ENCODE data around the gene PDILT.

Gene PDILT

DNA sequence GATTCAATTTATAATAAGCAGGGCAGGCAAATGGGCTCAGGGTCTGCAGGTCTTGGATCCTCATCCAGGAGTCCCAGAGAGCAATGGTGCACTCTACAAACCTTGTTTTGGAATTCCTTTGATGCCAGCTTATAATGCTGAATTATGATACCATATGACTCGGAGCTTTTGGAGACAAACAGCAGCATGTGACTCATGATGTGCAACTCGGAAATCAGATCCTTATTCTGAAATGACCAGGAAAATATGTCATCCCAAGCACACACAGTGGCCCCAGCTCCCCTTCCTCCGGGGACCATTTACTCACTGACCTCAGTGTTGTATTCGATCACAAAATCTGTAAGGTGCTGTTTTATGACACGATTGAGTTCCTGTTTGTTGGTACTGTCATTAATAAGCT, 31.8 kb downstream of the PDILT start:
- TF ChIP-seq, protein P1, sequence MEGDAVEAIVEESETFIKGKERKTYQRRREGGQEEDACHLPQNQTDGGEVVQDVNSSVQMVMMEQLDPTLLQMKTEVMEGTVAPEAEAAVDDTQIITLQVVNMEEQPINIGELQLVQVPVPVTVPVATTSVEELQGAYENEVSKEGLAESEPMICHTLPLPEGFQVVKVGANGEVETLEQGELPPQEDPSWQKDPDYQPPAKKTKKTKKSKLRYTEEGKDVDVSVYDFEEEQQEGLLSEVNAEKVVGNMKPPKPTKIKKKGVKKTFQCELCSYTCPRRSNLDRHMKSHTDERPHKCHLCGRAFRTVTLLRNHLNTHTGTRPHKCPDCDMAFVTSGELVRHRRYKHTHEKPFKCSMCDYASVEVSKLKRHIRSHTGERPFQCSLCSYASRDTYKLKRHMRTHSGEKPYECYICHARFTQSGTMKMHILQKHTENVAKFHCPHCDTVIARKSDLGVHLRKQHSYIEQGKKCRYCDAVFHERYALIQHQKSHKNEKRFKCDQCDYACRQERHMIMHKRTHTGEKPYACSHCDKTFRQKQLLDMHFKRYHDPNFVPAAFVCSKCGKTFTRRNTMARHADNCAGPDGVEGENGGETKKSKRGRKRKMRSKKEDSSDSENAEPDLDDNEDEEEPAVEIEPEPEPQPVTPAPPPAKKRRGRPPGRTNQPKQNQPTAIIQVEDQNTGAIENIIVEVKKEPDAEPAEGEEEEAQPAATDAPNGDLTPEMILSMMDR (IDR thresholded peaks at IDR 0.05; ENCODE audit: control extremely low read depth, extremely low read depth, low read depth, missing control alignments), result no peak
- no peak for DNase-seq (ENCODE audit: extremely low spot score)
- CTCF ChIA-PET, result interaction anchor here (1.9 to 7.0 kb wide), 2 partner anchors 12 to 465 kb away, joined by 5 to 56 read pairs; no protein-coding TSS in a partner anchor
- POLR2A ChIA-PET, result no interaction called here

DNA sequence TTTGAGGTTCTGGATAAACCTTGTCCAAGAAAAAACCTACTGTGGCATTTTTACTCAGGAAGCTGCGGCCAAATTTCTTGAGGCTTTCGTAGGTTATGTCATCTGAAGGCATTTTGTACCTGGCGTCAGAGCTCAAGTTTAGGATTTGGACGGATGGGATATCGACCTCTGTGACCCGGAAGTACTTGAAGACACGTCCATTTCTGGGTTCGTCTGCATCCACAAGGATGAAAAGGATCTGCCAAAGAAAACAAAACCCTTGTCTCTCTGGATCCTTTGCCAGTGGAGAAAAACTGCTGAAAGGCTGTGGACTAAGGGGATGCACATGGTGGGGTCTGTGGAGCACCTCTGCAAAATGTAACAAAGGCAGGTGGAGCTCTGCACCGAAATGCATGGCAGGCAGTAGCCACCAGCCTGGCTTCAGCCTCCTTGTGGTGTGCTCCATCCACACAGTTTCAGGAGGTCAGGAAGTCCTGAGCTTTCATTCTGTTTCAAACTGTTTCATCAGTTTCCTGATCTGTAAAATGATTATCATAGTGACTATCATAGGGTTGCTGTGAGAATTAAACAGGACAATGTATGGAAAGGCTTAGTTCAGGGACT, 35.0 kb downstream of the PDILT start:
- DNase-seq (ENCODE audit: extremely low spot score), result no peak
- CTCF ChIA-PET, result interaction anchor here (1.8 kb wide), 1 partner anchor 15 kb away, joined by 12 read pairs; no protein-coding TSS in a partner anchor
- POLR2A ChIA-PET, result no interaction called here
- TF ChIP-seq, protein P1 (IDR thresholded peaks at IDR 0.05; ENCODE audit: control extremely low read depth, extremely low read depth, low read depth, missing control alignments), result no peak

DNA sequence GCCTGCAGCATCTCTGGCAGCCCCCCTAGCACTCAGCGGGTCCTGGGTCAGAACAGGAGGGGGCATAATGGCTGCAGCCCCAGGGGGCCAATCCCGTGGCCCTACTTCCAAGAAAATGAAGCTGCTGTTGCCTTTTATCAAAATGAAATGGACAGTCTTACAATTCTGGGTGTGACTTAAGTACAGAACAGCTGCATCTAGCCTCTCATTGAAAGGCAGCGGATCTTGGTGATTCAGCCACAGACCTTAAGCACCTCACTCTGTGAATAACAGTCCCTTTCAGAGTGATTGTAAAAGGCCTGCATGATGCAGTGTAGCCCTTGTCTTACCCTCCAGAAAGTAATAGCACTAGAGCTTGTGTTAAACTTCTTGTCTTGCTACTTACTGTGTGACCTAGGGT, 40.5 kb downstream of the PDILT start:
- ChIA-PET CTCF (interaction anchor here (5.0 kb wide), 1 partner anchor 21 kb away, joined by 29 read pairs; no protein-coding TSS in a partner anchor), POLR2A (no interaction called here)
- TF ChIP-seq, protein P1 (IDR thresholded peaks at IDR 0.05; ENCODE audit: control extremely low read depth, extremely low read depth, low read depth, missing control alignments), result no peak
- no peak for DNase-seq (ENCODE audit: extremely low spot score)

DNA sequence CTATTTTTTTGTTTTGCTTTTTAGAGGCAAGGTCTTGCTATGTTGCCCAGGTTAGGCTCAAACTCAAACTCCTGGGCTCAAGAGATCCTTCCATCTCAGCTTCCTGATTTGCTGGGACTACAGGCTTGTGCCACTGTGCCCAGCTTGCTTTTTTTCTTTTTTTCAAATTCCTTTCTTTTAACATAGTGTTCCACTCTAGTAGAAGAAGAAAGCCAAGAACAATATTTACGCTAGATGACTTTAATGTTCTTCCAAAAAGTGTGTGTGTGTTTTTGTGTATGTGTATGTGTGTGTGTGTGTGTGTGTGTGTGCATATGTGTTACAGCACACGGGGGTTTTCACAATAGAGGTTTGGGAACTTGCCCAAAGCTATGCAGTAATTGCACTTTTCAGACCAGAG, 41.3 kb downstream of the PDILT start:
- DNase-seq (ENCODE audit: extremely low spot score), result no peak
- TF ChIP-seq, protein P1 (IDR thresholded peaks at IDR 0.05; ENCODE audit: control extremely low read depth, extremely low read depth, low read depth, missing control alignments), result no peak
- ChIA-PET CTCF (interaction anchor here (1.3 to 5.0 kb wide), 2 partner anchors 21 to 22 kb away, joined by 3 to 29 read pairs; no protein-coding TSS in a partner anchor), POLR2A (no interaction called here)

DNA sequence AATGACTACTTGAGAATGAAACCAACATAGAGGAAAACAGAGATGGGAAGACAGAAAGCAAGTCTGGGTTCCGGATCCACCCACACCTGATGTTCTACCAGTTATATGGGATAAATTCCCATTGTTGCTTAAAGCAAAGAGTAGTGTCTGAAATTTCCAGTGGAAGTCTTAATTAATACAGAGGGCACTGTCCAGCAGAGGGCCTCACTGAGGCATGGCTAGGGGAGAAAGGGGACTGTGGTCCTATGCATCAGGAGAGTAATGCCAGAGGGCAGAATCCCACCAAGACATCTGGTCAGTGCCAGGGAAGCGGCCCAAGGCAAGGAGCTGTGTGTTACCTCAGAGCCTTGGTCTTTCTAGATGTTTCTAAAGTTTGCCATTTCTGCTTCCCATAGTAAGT, 44.5 kb downstream of the PDILT start:
- POLR2A ChIA-PET, result no interaction called here
- CTCF ChIA-PET, result interaction anchor here (1.4 to 3.4 kb wide), 2 partner anchors 11 to 25 kb away, joined by 3 to 15 read pairs; no protein-coding TSS in a partner anchor
- TF ChIP-seq, protein P1 (IDR thresholded peaks at IDR 0.05; ENCODE audit: control extremely low read depth, extremely low read depth, low read depth, missing control alignments), result peak; percentile 7
- DNase-seq (ENCODE audit: extremely low spot score), result no peak

DNA sequence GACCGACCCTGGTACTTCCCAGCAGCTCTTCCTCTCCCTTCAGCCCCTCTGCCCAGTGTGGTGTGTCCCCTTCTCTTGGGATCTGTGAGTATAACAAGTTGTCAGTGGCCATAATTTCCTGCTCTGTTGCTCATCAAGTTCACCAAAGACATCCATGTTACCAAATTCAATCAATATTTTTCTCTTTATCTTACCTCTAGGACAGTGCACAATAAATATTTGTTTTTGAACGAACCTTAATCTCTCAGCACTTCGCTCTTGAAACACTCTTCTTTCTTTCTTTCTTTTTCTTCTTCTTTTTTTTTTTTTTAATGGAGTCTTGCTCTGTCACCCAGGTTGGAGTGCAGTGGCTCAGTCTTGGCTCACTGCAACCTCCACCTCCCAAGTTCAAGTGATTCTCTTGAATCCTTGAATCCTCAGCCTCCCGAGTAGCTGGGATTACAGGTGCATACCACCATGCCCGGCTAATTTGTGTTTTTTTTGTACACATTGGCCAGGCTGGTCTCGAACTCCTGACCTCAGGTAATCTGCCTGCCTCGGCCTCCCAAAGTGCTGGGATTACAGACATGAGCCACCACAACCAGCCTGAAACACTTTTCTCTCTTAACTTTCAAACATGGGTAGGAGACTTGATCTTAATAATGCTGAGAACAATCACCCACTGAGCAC, 49.3 kb downstream of the PDILT start:
- DNase-seq (ENCODE audit: extremely low spot score), result no peak
- TF ChIP-seq, protein P1 (IDR thresholded peaks at IDR 0.05; ENCODE audit: control extremely low read depth, extremely low read depth, low read depth, missing control alignments), result no peak
- CTCF ChIA-PET, result no interaction called here
- POLR2A ChIA-PET, result no interaction called here
